EL (cell line): Measurements from ENCODE around the gene IFNLR1.
"Not testable (repeated sequence)": the region's sequence is repeated elsewhere in the genome, so short reads cannot be mapped to it uniquely, and the experiment has no call there.

Experiments used
- DNase-seq: peaks from one replicate; pipeline ENCODE4 v3.0.0-alpha.2; 2016

Gene IFNLR1

GRCh38 chr1:24186993-24187790 is at the start of gene IFNLR1:
Gene IFNLR1 (minus strand): TSS chr1:24187289. CDS start chr1:24187248, 41 bp downstream.
- DNase-seq = peak; percentile 35

GRCh38 chr1:24235921-24236788 is 49.1 kb upstream of the IFNLR1 start:
- no peak for DNase-seq

- DNase-seq = no peak
Measured at GRCh38 chr1:24233684-24234600, 46.9 kb upstream of the IFNLR1 start.

- DNase-seq = no peak
Measured at GRCh38 chr1:24231701-24232100, 44.6 kb upstream of the IFNLR1 start.

GRCh38 chr1:24228311-24228710 is 41.2 kb upstream of the IFNLR1 start:
- no peak for DNase-seq

GRCh38 chr1:24226749-24227148 is 39.7 kb upstream of the IFNLR1 start:
- DNase-seq = no peak

GRCh38 chr1:24224761-24225160 is 37.7 kb upstream of the IFNLR1 start:
- DNase-seq = no peak

GRCh38 chr1:24224086-24224485 is 37.0 kb upstream of the IFNLR1 start:
- DNase-seq = no peak

- DNase-seq = no peak
Measured at GRCh38 chr1:24222793-24223192, 35.7 kb upstream of the IFNLR1 start.

- no peak for DNase-seq
Measured at GRCh38 chr1:24222008-24222605, 35.0 kb upstream of the IFNLR1 start.

- no peak for DNase-seq
Measured at GRCh38 chr1:24221246-24221645, 34.2 kb upstream of the IFNLR1 start.

- no peak for DNase-seq
Measured at GRCh38 chr1:24216276-24217074, 29.4 kb upstream of the IFNLR1 start.

GRCh38 chr1:24215226-24215814 is 28.2 kb upstream of the IFNLR1 start:
- DNase-seq = no peak

- no peak for DNase-seq
Measured at GRCh38 chr1:24212376-24212775, 25.3 kb upstream of the IFNLR1 start.

- DNase-seq = no peak
Measured at GRCh38 chr1:24210195-24210627, 23.1 kb upstream of the IFNLR1 start.

GRCh38 chr1:24209097-24209496 is 22.0 kb upstream of the IFNLR1 start:
- no peak for DNase-seq

GRCh38 chr1:24207709-24208108 is 20.6 kb upstream of the IFNLR1 start:
- no peak for DNase-seq

- DNase-seq = not testable (repeated sequence)
Measured at GRCh38 chr1:24207395-24207687, 20.3 kb upstream of the IFNLR1 start.

- DNase-seq = no peak
Measured at GRCh38 chr1:24206516-24207394, 19.7 kb upstream of the IFNLR1 start.

- no peak for DNase-seq
Measured at GRCh38 chr1:24206083-24206464, 19.0 kb upstream of the IFNLR1 start.
